Measurements from ENCODE around the gene PYGO1.
"Not testable (repeated sequence)": the region's sequence is repeated elsewhere in the genome, so short reads cannot be mapped to it uniquely, and the experiment has no call there.

GRCh38 chr15:55505407-55505806 lies 82.7 kb downstream of the PYGO1 start:
- TF ChIP-seq CTCF (conservative IDR thresholded peaks at IDR 0.05; ENCODE audit: low read depth, low read length); RAD21 (IDR thresholded peaks at IDR 0.05; ENCODE audit: low read length); POLR2A (IDR thresholded peaks at IDR 0.05; ENCODE audit: low read depth, low read length); SMC3 (IDR thresholded peaks at IDR 0.05; ENCODE audit: low read depth, low read length); USF2 (IDR thresholded peaks at IDR 0.05; ENCODE audit: low read depth, low read length); FOS (IDR thresholded peaks at IDR 0.05; ENCODE audit: low read depth, low read length); BHLHE40 (IDR thresholded peaks at IDR 0.05; ENCODE audit: low read depth, low read length); MXI1 (IDR thresholded peaks at IDR 0.05; ENCODE audit: borderline replicate concordance, low read depth, low read length); ELK1 (IDR thresholded peaks at IDR 0.05; ENCODE audit: borderline replicate concordance, low read depth, low read length); CHD1 (IDR thresholded peaks at IDR 0.05; ENCODE audit: low read depth, low read length); CEBPB (IDR thresholded peaks at IDR 0.05; ENCODE audit: low read depth, low read length); RCOR1 (IDR thresholded peaks at IDR 0.05; ENCODE audit: insufficient replicate concordance, low read length); NFE2L2 (IDR thresholded peaks at IDR 0.05; ENCODE audit: low read depth, low read length); MAFK (IDR thresholded peaks at IDR 0.05; ENCODE audit: low read depth, low read length): not testable (repeated sequence)

All from IMR-90 (cell line).